Right lobe of liver (tissue), 6 donors: ENCODE measurements around the gene ATP1A2. TPM values are rescaled to one million over a fixed set of nuclear protein-coding genes. Genes with fewer than 3 reads are reported as not detected.

Experiments used
- ATAC-seq, 4 donors: fragments of 200-7000 bp; cut with Tn5 transposase; one replicate each; pipeline ENCODE4 v1.9.1; 2020; ENCODE audit warnings: mild to moderate bottlenecking in 4 of 4, moderate library complexity in 4 of 4
- DNase-seq, 3 donors: peaks; one replicate each; pipeline ENCODE4 v3.0.0-alpha.2; 2020
- H3K27ac ChIP-seq, 3 donors: fragments of 200-600 bp; one replicate each; pipeline ENCODE4 v1.8.0; 2022
- H3K27me3 ChIP-seq, 2 donors: fragments of 200-600 bp; one replicate each; pipeline ENCODE4 v1.8.0; 2022
- H3K36me3 ChIP-seq, 4 donors: fragments of 200-600 bp; sonication (generic) in 1 of 4; one replicate each; pipeline versions ENCODE4 v1.5.1 to v1.8.0; 2017 to 2022; ENCODE audit warnings: control low read depth in 1 of 4
- H3K4me1 ChIP-seq, 4 donors: fragments of 200-600 bp; sonication (generic) in 1 of 4; one replicate each; pipeline versions ENCODE4 v1.5.1 to v1.8.0; 2017 to 2022; ENCODE audit warnings: control low read depth in 1 of 4
- H3K4me3 ChIP-seq, 3 donors: fragments of 200-600 bp; one replicate each; pipeline ENCODE4 v1.8.0; 2022
- H3K9me3 ChIP-seq, 4 donors: fragments of 200-600 bp; sonication (generic) in 1 of 4; one replicate each; pipeline versions ENCODE4 v1.5.1 to v1.8.0; 2017 to 2022; ENCODE audit warnings: control low read depth in 1 of 4
- CTCF ChIP-seq, 4 donors: fragments of 200-600 bp in 3 of 4; fragments of 450-650 bp in 1 of 4; IDR thresholded peaks; one replicate each; pipeline versions ENCODE4 v1.5.1 to v1.8.0; 2016 to 2022; ENCODE audit warnings: antibody characterized with exemption in 4 of 4, mild to moderate bottlenecking in 2 of 4
- POLR2A ChIP-seq: fragments of 450-650 bp; IDR thresholded peaks from one replicate; pipeline ENCODE4 v1.6.1; 2017; ENCODE audit warnings: antibody characterized with exemption, mild to moderate bottlenecking
- WGBS: methylation state at CpG from one replicate; pipeline ENCODE4 v1.1.6; 2018; ENCODE audit warnings: low coverage, low lambda C conversion rate; ENCODE audit not compliant: insufficient coverage; ENCODE audit errors: missing lambda C conversion rate; 5-methylcytosine and 5-hydroxymethylcytosine counted together
- intact Hi-C, 2 donors: fragments of 100-400 bp; cut with DNase I; formaldehyde crosslinking; loops; one replicate each; pipeline versions ENCODE4 v1.11.2 to v1.14.1; 2022
- total RNA-seq, 6 experiments: library from RNA; depleted of rRNA in 2 of 6; stranded (reverse); fragments of >200 nt in 2 of 6; fragmentation: NEBNext Ultra II Directional in 3 of 6; extraction: Animal tissue kit (Norgen Biotek cat#: 25700) in 3 of 6; gene quantifications; one replicate each; pipeline versions ENCODE4 v1.1.0 to v1.2.4, GENCODE V29; 2016 to 2023
- donor health status: DM: no; HTN: yes; CAD: no.
- donor health status: DM: no; HTN: no; CAD: no.
- donor health status: DM: no; HTN: no; CAD: no.
- donor health status: DM: no; HTN: yes; CAD: no.
- donor health status: DM: no; HTN: yes; CAD: no.

Gene ATP1A2
- total RNA-seq, 6 experiments from 2014 or later, result 0.22 to 1.7 (median 0.36) TPM

GRCh38 chr1:160146107-160146506 is 30.5 kb downstream of the ATP1A2 start:
- DNase-seq, result no peak
- intact Hi-C loops, result no loop called here
- WGBS, result 90% methylated on average over 9 of the region's 14 CpGs

GRCh38 chr1:160148121-160148520 is 32.6 kb downstream of the ATP1A2 start:
- H3K27me3 ChIP-seq, result no peaks in the 10 kb centered on the region
- no peak for ATAC-seq
- 62% methylated on average over 3 of the region's 3 CpGs for WGBS
- no peaks in the 10 kb centered on the region for H3K9me3 ChIP-seq
- no peak overlapping the region for H3K27ac ChIP-seq
- no peak overlapping the region for H3K4me3 ChIP-seq
- no peak for TF ChIP-seq CTCF (IDR thresholded peaks at IDR 0.05)
- TF ChIP-seq POLR2A, result no peak
- H3K36me3 ChIP-seq, result no peaks in the 10 kb centered on the region
- H3K4me1 ChIP-seq, result no peaks in the 10 kb centered on the region
- no peak for DNase-seq
- intact Hi-C loops, result no loop called here

More at GRCh38 chr1:160146107-160146506, 30.5 kb downstream of the ATP1A2 start:
- no peaks in the 10 kb centered on the region for H3K36me3 ChIP-seq
- H3K27me3 ChIP-seq, result no peaks in the 10 kb centered on the region
- H3K4me1 ChIP-seq, result no peaks in the 10 kb centered on the region
- no peak overlapping the region for H3K4me3 ChIP-seq
- no peak for ATAC-seq
- no peaks in the 10 kb centered on the region for H3K9me3 ChIP-seq
- H3K27ac ChIP-seq, result no peak overlapping the region
- TF ChIP-seq POLR2A, result no peak
- TF ChIP-seq CTCF (IDR thresholded peaks at IDR 0.05), result no peak

GRCh38 chr1:160149233-160149632 is 33.7 kb downstream of the ATP1A2 start:
- TF ChIP-seq CTCF (IDR thresholded peaks at IDR 0.05) (no peak), POLR2A (no peak)
- no peak overlapping the region for H3K4me3 ChIP-seq
- intact Hi-C loops, result no loop called here
- ATAC-seq (no peak), DNase-seq (no peak)
- no peaks in the 10 kb centered on the region for H3K27me3 ChIP-seq
- H3K36me3 ChIP-seq, result no peaks in the 10 kb centered on the region
- no peak overlapping the region for H3K27ac ChIP-seq
- no peaks in the 10 kb centered on the region for H3K4me1 ChIP-seq
- H3K9me3 ChIP-seq, result no peaks in the 10 kb centered on the region

- no peak for DNase-seq
- 69% methylated on average over 2 of the region's 2 CpGs for WGBS
- TF ChIP-seq POLR2A, result no peak
- no peak for TF ChIP-seq CTCF (IDR thresholded peaks at IDR 0.05)
- H3K4me3 ChIP-seq, result no peak overlapping the region
- H3K9me3 ChIP-seq, result no peaks in the 10 kb centered on the region
- H3K4me1 ChIP-seq, result no peaks in the 10 kb centered on the region
- H3K27ac ChIP-seq, result no peak overlapping the region
- no peaks in the 10 kb centered on the region for H3K27me3 ChIP-seq
- no peak for ATAC-seq
- intact Hi-C loops, result no loop called here
- no peaks in the 10 kb centered on the region for H3K36me3 ChIP-seq
These were observed 34.2 kb downstream of the ATP1A2 start for GRCh38 chr1:160149716-160150115.

GRCh38 chr1:160151303-160151702 is 35.7 kb downstream of the ATP1A2 start, which contains the start of gene ATP1A4:
ATP1A4 (plus strand) TSS chr1:160151603; CDS start chr1:160152041, 438 bp downstream.
- Histone ChIP-seq H3K27ac (no peak within 1 kb of the TSS), H3K4me1 (no peaks in the 10 kb centered on the region), H3K4me3 (no peak within 1 kb of the TSS), H3K36me3 (no peaks in the 10 kb centered on the region), H3K27me3 (no peaks in the 10 kb centered on the region), H3K9me3 (no peaks in the 10 kb centered on the region)
- WGBS, result 81% methylated on average over 5 of the region's 6 CpGs
- ATAC-seq (no peak), DNase-seq (no peak)
- no peak for TF ChIP-seq POLR2A
- intact Hi-C loops, result no loop called here
